Measurements from ENCODE around the gene PRSS2. TPM values are rescaled to one million over a fixed set of nuclear protein-coding genes. Genes with fewer than 3 reads are reported as not detected.
A peak's percentile ranks its signal among the peaks of the same experiment; 100 is the strongest.

The PRSS2 gene
- total and polyA plus RNA-seq, 3 donors from 2014 or later = not detected

GRCh38 chr7:142792593-142792992 is 21.8 kb downstream of the PRSS2 start:
- TF ChIP-seq CTCF (IDR thresholded peaks at IDR 0.05) = no peak
- DNase-seq = no peak
- no peaks in the 10 kb centered on the region for H3K9me3 ChIP-seq
- intact Hi-C loops (cut with DNase I; ENCODE audit: low total_unique reads) = no loop called here
- H3K27me3 ChIP-seq = no peaks in the 10 kb centered on the region
- WGBS, 2 donors = 85 to 100% methylated on average over 2 of the region's 2 CpGs
- no peaks in the 10 kb centered on the region for H3K36me3 ChIP-seq (ENCODE audit: low read depth, missing control alignments)
- no peak overlapping the region for H3K4me3 ChIP-seq
- peaks cover 8% of the 10 kb centered on the region for H3K4me1 ChIP-seq
- no peak overlapping the region for H3K27ac ChIP-seq

- H3K27ac ChIP-seq = no peak overlapping the region
- no peaks in the 10 kb centered on the region for H3K27me3 ChIP-seq
- no peak for DNase-seq
- intact Hi-C loops (cut with DNase I; ENCODE audit: low total_unique reads) = no loop called here
- no peak overlapping the region for H3K4me3 ChIP-seq
- no peaks in the 10 kb centered on the region for H3K36me3 ChIP-seq (ENCODE audit: low read depth, missing control alignments)
- H3K9me3 ChIP-seq = no peaks in the 10 kb centered on the region
- WGBS, 2 donors = 92 to 93% methylated on average over 5 of the region's 5 CpGs
- TF ChIP-seq CTCF (IDR thresholded peaks at IDR 0.05) (no peak), POLR2A (IDR thresholded peaks at IDR 0.05) (no peak)
- H3K4me1 ChIP-seq = peaks cover 8% of the 10 kb centered on the region
These were observed 22.4 kb downstream of the PRSS2 start for GRCh38 chr7:142793156-142793555.

GRCh38 chr7:142795339-142795863 is 24.6 kb downstream of the PRSS2 start:
- Histone ChIP-seq H3K27me3 (no peaks in the 10 kb centered on the region), H3K27ac (no peak overlapping the region), H3K9me3 (no peaks in the 10 kb centered on the region), H3K36me3 (ENCODE audit: low read depth, missing control alignments) (no peaks in the 10 kb centered on the region), H3K4me3 (no peak overlapping the region), H3K4me1 (peaks cover 4% of the 10 kb centered on the region)
- DNase-seq = no peak
- 67 to 86% methylated on average over 5 of the region's 5 CpGs for WGBS, 2 donors
- intact Hi-C loops (cut with DNase I; ENCODE audit: low total_unique reads) = no loop called here
- no peak for TF ChIP-seq CTCF (IDR thresholded peaks at IDR 0.05)
- no peak for TF ChIP-seq POLR2A (IDR thresholded peaks at IDR 0.05)

GRCh38 chr7:142796001-142796500 is 25.3 kb downstream of the PRSS2 start:
- Histone ChIP-seq H3K4me3 (peak overlapping the region in 1 of 2 donors; percentile 68), H3K9me3 (no peaks in the 10 kb centered on the region), H3K27ac (peak overlapping the region; percentile 81 to 89), H3K36me3 (ENCODE audit: low read depth, missing control alignments) (no peaks in the 10 kb centered on the region), H3K27me3 (no peaks in the 10 kb centered on the region), H3K4me1 (peaks cover 4% of the 10 kb centered on the region)
- 32 to 47% methylated on average over 9 of the region's 9 CpGs for WGBS, 2 donors
- DNase-seq = no peak
- no peak for TF ChIP-seq POLR2A (IDR thresholded peaks at IDR 0.05)
- TF ChIP-seq CTCF (IDR thresholded peaks at IDR 0.05) = no peak
- intact Hi-C loops (cut with DNase I; ENCODE audit: low total_unique reads) = no loop called here

Measured in testis (tissue), 3 donors.